GM13976 (cell line): Measurements from ENCODE around the gene ZNF672.

Experiments
- DNase-seq: peaks from one replicate; pipeline ENCODE4 v3.0.0; 2012; ENCODE audit warnings: low spot score
- in situ Hi-C: fragments of 300-500 bp; cut with MboI; formaldehyde crosslinking; loops from one replicate; pipeline ENCODE4 v1.12.0; 2022; ENCODE audit warnings: low sequenced_read_pairs, mixed read lengths, inconsistent platforms; ENCODE audit not compliant: unreplicated experiment
- TF ChIP-seq, protein P1 (sequence below): IDR thresholded peaks from 2 replicates; pipeline ENCODE4 v1.5.1; 2012; ENCODE audit warnings: borderline replicate concordance, mild to moderate bottlenecking; ENCODE audit not compliant: insufficient read depth; ENCODE audit errors: extremely low read depth, missing control alignments, control extremely low read depth

ZNF672 gene

GRCh38 chr1:248858891-248859889 is 21.2 kb downstream of the ZNF672 start, which contains the start of gene ZNF692:
Gene ZNF692, minus strand, starts transcription at chr1:248859085. Its CDS starts 776 bp downstream, at chr1:248858309.
- in situ Hi-C loops = no loop called here
- TF ChIP-seq, protein P1, sequence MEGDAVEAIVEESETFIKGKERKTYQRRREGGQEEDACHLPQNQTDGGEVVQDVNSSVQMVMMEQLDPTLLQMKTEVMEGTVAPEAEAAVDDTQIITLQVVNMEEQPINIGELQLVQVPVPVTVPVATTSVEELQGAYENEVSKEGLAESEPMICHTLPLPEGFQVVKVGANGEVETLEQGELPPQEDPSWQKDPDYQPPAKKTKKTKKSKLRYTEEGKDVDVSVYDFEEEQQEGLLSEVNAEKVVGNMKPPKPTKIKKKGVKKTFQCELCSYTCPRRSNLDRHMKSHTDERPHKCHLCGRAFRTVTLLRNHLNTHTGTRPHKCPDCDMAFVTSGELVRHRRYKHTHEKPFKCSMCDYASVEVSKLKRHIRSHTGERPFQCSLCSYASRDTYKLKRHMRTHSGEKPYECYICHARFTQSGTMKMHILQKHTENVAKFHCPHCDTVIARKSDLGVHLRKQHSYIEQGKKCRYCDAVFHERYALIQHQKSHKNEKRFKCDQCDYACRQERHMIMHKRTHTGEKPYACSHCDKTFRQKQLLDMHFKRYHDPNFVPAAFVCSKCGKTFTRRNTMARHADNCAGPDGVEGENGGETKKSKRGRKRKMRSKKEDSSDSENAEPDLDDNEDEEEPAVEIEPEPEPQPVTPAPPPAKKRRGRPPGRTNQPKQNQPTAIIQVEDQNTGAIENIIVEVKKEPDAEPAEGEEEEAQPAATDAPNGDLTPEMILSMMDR = no peak
- DNase-seq = peak; percentile 98

- no peak for DNase-seq
- TF ChIP-seq, protein P1 = no peak
- in situ Hi-C loops = no loop called here
Measured at GRCh38 chr1:248860007-248860406, 22.0 kb downstream of the ZNF672 start.

- TF ChIP-seq, protein P1 = no peak
- in situ Hi-C loops = no loop called here
Measured at GRCh38 chr1:248861616-248862015, 23.6 kb downstream of the ZNF672 start.

GRCh38 chr1:248862695-248862997 is 24.6 kb downstream of the ZNF672 start:
- TF ChIP-seq, protein P1 = no peak
- in situ Hi-C loops = no loop called here
- DNase-seq = no peak

More at GRCh38 chr1:248861616-248862015, 23.6 kb downstream of the ZNF672 start:
- no peak for DNase-seq

- TF ChIP-seq, protein P1 = no peak
- peak; percentile 83 for DNase-seq
- in situ Hi-C loops = no loop called here
Measured at GRCh38 chr1:248862998-248863881, 25.2 kb downstream of the ZNF672 start.

DNA sequence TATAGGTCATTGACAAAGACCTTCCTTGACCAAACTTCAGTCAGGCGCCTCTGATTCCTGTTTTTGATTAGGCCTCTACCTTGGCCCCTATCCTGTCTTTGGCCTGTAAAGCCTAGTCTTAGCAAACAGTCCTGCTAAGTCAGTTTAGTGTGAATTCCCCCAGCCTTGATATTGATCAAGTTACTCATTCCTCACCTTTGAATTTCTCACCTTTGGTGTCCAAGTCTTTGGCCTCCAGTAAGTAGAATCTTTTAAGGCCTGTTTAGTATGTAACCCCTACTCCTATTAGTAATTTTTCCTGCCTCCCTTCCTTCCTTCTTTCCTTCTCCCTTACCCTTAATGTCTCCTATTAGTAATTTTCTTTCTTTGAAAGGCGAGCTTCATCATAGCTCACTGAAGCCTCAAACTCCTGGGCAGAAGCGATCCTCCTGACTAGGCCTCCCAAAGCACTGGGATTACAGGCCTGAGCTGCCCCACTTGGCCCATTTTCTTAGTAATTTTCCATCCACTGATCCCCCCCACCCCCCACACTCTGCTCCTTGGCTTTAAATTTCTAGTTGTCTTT is 33.9 kb downstream of the ZNF672 start:
- TF ChIP-seq, protein P1 = no peak
- in situ Hi-C loops = no loop called here
- DNase-seq = no peak
